SK-MEL-5 (cell line): ENCODE measurements around the gene TAS2R40. TPM values are rescaled to one million over a fixed set of nuclear protein-coding genes. Genes with fewer than 3 reads are reported as not detected.
A peak's percentile ranks its signal among the peaks of the same experiment; 100 is the strongest.
"Not testable (repeated sequence)": the region's sequence is repeated elsewhere in the genome, so short reads cannot be mapped to it uniquely, and the experiment has no call there.

Source experiments
- DNase-seq: peaks from one replicate; pipeline ENCODE4 v3.0.0-alpha.2; 2016; ENCODE audit warnings: low read depth, low spot score
- in situ Hi-C: cut with HindIII; loops from 2 replicates; pipeline ENCODE4 v1.10.0; 2016; ENCODE audit warnings: low sequenced_read_pairs, high pct_unique_total_duplicates, low pct_unique_long_range_greater_than_20kb
- polyA plus RNA-seq, 2 experiments: library from polyadenylated mRNA; depleted of rRNA; stranded (reverse); fragments of >200 nt; gene quantifications; 2 replicates each; pipeline ENCODE4 v1.2.3, GENCODE V29; 2015
- total RNA-seq: library from RNA; depleted of rRNA; stranded (reverse); fragments of >200 nt; shearing (Covaris generic); gene quantifications from 2 replicates; pipeline ENCODE4 v1.2.3, GENCODE V29; 2014; rRNA removed

TAS2R40 gene
- total RNA-seq = not detected in 2 replicates
- not detected in 2 replicates for polyA plus RNA-seq (2015; cell fraction: cytosol; rRNA removed)
- polyA plus RNA-seq (2015; cell fraction: nucleus; rRNA removed) = not detected in 2 replicates

- in situ Hi-C loops = loop anchor here (25.0 kb wide), 1 partner anchor 209 kb away; no protein-coding TSS in a partner anchor
- DNase-seq = no peak
These were observed at the start of gene TAS2R40 for GRCh38 chr7:143221737-143222136. TAS2R40 (plus strand) TSS chr7:143222037; CDS start chr7:143222079, 42 bp downstream.

GRCh38 chr7:143172354-143172753 lies 49.5 kb upstream of the TAS2R40 start:
- in situ Hi-C loops = no loop called here
- DNase-seq = no peak

- in situ Hi-C loops = no loop called here
- no peak for DNase-seq
These were observed 45.7 kb upstream of the TAS2R40 start for GRCh38 chr7:143176128-143176527.

- in situ Hi-C loops = no loop called here
- no peak for DNase-seq
These were observed 44.3 kb upstream of the TAS2R40 start for GRCh38 chr7:143177374-143178119.

GRCh38 chr7:143180771-143181170 lies 41.1 kb upstream of the TAS2R40 start:
- in situ Hi-C loops, DNase-seq: not testable (repeated sequence)

- DNase-seq = no peak
- in situ Hi-C loops = no loop called here
These were observed 40.5 kb upstream of the TAS2R40 start for GRCh38 chr7:143181349-143181748.

GRCh38 chr7:143183024-143183423 lies 38.8 kb upstream of the TAS2R40 start, which contains the start of gene TAS2R39:
TAS2R39 (plus strand) TSS chr7:143183419; CDS start chr7:143183419, 0 bp downstream.
- in situ Hi-C loops = no loop called here
- no peak for DNase-seq

- DNase-seq = no peak
- in situ Hi-C loops = no loop called here
These were observed 36.3 kb upstream of the TAS2R40 start for GRCh38 chr7:143185551-143185950.

- in situ Hi-C loops = no loop called here
These were observed 32.8 kb upstream of the TAS2R40 start for GRCh38 chr7:143188994-143189393.

GRCh38 chr7:143193880-143194279 lies 28.0 kb upstream of the TAS2R40 start:
- in situ Hi-C loops = no loop called here
- DNase-seq = no peak

More at GRCh38 chr7:143188994-143189393, 32.8 kb upstream of the TAS2R40 start:
- DNase-seq = no peak

GRCh38 chr7:143199040-143199439 lies 22.8 kb upstream of the TAS2R40 start:
- DNase-seq = peak; percentile 55
- in situ Hi-C loops = no loop called here

GRCh38 chr7:143202161-143202560 lies 19.7 kb upstream of the TAS2R40 start:
- in situ Hi-C loops = loop anchor here (25.0 kb wide), 1 partner anchor 190 kb away; no protein-coding TSS in a partner anchor
- no peak for DNase-seq

GRCh38 chr7:143203386-143203785 lies 18.5 kb upstream of the TAS2R40 start:
- in situ Hi-C loops = loop anchor here (25.0 kb wide), 1 partner anchor 191 kb away; no protein-coding TSS in a partner anchor
- no peak for DNase-seq

GRCh38 chr7:143205560-143206293 lies 16.1 kb upstream of the TAS2R40 start:
- in situ Hi-C loops = loop anchor here (25.0 kb wide), 1 partner anchor 193 kb away; no protein-coding TSS in a partner anchor
- DNase-seq = no peak

GRCh38 chr7:143210541-143210940 lies 11.3 kb upstream of the TAS2R40 start:
- in situ Hi-C loops = loop anchor here (25.0 kb wide), 1 partner anchor 198 kb away; no protein-coding TSS in a partner anchor
- DNase-seq = no peak

- not testable (repeated sequence) for DNase-seq
- in situ Hi-C loops = loop anchor here (25.0 kb wide), 1 partner anchor 201 kb away; no protein-coding TSS in a partner anchor
These were observed 8.4 kb upstream of the TAS2R40 start for GRCh38 chr7:143213478-143213877.

- peak; percentile 93 for DNase-seq
- in situ Hi-C loops = loop anchor here (25.0 kb wide), 1 partner anchor 203 kb away; no protein-coding TSS in a partner anchor
These were observed 6.8 kb upstream of the TAS2R40 start for GRCh38 chr7:143214789-143215679.
